Neuron (in vitro differentiated cells): ENCODE results near the gene MLKL.
"Not testable (repeated sequence)": the region's sequence is repeated elsewhere in the genome, so short reads cannot be mapped to it uniquely, and the experiment has no call there.

Source experiments
- H2AFZ ChIP-seq: one replicate; pipeline ENCODE4 v1.6.1; 2013; ENCODE audit warnings: low read depth, mild to moderate bottlenecking, inconsistent platforms, low read length, moderate library complexity
- H3K27me3 ChIP-seq: one replicate; pipeline ENCODE4 v1.6.1; 2013; ENCODE audit warnings: low read length; ENCODE audit not compliant: insufficient read depth
- H3K36me3 ChIP-seq: one replicate; pipeline ENCODE4 v1.6.1; 2013; ENCODE audit warnings: low read length; ENCODE audit not compliant: insufficient read depth
- H3K4me1 ChIP-seq: one replicate; pipeline ENCODE4 v1.6.1; 2013; ENCODE audit warnings: low read length; ENCODE audit not compliant: insufficient read depth
- H3K4me3 ChIP-seq: 2 replicates; pipeline ENCODE4 v1.5.1; 2013; ENCODE audit warnings: mild to moderate bottlenecking, low read length, moderate library complexity
- H3K9me3 ChIP-seq: one replicate; pipeline ENCODE4 v1.6.1; 2013; ENCODE audit warnings: low read length

MLKL gene

DNA sequence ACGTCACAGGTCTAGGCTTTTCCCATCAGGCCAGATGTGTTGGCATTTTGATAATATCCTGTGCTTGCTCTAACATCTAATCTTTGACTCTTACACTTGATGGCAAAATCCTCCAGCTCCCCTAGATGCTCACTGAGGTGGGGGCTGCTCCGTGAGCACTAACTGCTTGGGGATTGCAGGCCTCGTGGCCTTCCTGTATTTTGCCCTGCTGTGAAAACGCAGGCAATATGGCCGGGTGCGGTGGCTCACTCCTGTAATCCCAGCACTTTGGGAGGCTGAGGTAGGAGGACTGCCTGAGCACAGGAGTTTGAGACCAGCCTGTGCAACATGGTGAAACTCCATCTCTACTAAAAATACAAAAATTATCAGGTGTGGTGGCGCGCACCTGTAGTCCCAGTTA, 9.7 kb upstream of the MLKL start:
- H3K9me3 ChIP-seq = no peaks in the 10 kb centered on the region
- no peaks in the 10 kb centered on the region for H3K4me1 ChIP-seq
- H3K4me3 ChIP-seq = no peak overlapping the region
- no peaks in the 10 kb centered on the region for H3K36me3 ChIP-seq
- H2AFZ ChIP-seq = no peak overlapping the region
- H3K27me3 ChIP-seq = peaks cover 12% of the 10 kb centered on the region

DNA sequence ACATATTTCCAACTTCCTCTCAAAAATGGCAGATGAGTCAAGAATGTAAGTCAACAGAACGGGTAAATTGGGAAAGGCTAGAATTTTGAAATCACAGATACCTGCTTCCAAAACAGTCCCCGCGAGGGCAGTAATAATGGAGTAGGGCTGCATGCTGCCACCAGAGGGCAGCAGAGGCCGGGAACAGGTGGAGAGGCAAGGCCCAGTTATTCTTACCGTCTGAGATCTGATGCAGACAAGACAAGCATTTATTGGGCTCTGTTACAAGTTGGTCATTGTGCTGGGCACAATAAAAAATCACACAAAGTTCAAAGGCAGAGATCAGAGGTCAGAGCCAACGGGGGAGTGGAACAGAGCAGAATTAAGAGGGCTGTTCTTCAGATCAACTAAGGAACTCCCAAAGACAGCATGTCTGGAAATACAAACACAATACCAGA, 8.8 kb upstream of the MLKL start:
- Histone ChIP-seq H3K9me3 (no peaks in the 10 kb centered on the region), H3K36me3 (no peaks in the 10 kb centered on the region), H3K4me1 (no peaks in the 10 kb centered on the region), H3K27me3 (peaks cover 12% of the 10 kb centered on the region), H3K4me3 (no peak overlapping the region), H2AFZ (no peak overlapping the region)

DNA sequence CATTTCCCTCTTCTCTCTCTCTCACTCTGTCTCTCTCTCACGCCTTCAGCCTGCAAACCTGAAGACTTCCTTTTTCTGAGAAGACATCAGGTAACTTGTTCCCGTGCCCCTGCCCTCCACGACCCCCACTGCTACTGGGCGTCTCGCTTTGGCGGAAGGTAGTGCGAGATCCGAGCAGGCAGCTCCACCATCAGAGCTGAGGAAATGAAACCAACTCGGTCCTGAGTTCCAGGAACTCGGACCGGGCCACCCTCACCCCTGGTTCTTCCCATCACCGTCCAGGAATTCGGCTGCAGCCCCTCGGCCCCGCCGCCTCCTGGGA, 585 bp downstream of the MLKL start:
- Histone ChIP-seq H3K4me3 (no peak overlapping the region), H3K9me3 (no peaks in the 10 kb centered on the region), H2AFZ (peak overlapping the region; percentile 40), H3K36me3 (no peaks in the 10 kb centered on the region), H3K27me3 (peaks cover 14% of the 10 kb centered on the region), H3K4me1 (no peaks in the 10 kb centered on the region)

GRCh38 chr16:74699666-74700065, 996 bp downstream of the MLKL start:
- H3K4me3 ChIP-seq = no peak overlapping the region

DNA sequence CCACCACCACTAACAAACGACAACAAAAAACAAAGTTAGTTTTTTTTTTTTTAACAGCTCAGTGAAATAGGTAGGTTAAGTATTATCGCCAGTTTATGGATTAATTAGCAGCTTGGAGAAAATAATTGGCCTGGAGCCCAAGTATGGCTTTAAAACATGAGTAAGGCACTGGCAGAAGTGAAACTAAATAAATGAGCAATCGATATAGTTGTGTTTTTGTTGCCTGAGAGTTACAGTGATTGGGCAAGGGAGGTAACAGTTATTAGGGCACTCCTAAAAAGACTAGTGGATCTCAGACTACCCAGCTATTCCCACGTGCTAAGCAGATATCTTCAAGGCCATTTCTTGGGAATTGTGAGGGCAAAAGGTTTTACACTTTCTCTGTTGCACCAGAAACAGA, 2.4 kb downstream of the MLKL start:
- Histone ChIP-seq H3K27me3 (peaks cover 14% of the 10 kb centered on the region), H3K4me1 (no peaks in the 10 kb centered on the region), H3K9me3 (no peaks in the 10 kb centered on the region), H3K36me3 (no peaks in the 10 kb centered on the region), H3K4me3 (no peak overlapping the region), H2AFZ (no peak overlapping the region)

More at GRCh38 chr16:74699666-74700065, 996 bp downstream of the MLKL start:
- no peaks in the 10 kb centered on the region for H3K36me3 ChIP-seq
- H3K27me3 ChIP-seq = peaks cover 14% of the 10 kb centered on the region
- no peaks in the 10 kb centered on the region for H3K9me3 ChIP-seq
- no peak overlapping the region for H2AFZ ChIP-seq
- H3K4me1 ChIP-seq = no peaks in the 10 kb centered on the region

- Histone ChIP-seq H2AFZ (peak overlapping the region; percentile 78), H3K4me1 (no peaks in the 10 kb centered on the region), H3K9me3 (no peaks in the 10 kb centered on the region), H3K36me3 (no peaks in the 10 kb centered on the region), H3K27me3 (peaks cover 6% of the 10 kb centered on the region), H3K4me3 (peak overlapping the region; percentile 47)
Measured at GRCh38 chr16:74695450-74696422, 4.9 kb downstream of the MLKL start.

DNA sequence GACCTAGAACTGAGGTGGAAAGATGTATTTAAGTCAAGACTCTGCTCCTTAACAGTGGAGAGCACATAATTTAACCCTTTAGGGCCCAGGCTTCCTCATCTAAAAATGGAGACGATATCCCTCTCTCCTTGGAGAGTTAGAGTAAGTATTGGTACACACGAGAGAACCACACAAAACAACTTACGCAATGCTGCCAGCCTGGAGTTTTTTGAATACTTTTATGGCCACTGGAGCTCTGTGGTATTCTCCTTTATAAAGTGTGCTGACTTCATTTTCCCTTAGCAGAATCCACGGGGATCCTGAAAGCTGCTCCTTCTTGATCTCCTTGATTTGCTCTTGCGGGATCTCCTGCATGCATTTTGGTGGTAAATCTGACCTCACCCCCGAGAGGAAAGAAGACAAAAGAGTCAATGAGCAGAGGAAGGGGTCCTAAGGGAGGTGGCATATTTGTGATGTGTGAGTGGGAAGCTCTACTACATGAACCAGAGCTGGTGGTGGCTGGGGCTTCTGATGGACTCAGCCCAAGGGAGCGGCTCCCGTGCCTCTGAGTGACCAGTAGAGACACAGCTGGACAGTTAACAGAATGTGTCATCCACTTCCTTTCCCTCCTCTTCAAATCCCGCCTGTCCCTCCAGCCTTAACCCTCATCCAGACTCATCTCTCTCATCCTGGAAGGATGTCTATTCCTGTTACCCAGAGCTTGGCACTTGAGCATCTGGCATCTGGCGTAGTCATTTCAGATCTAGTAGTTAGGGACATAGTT, 9.4 kb downstream of the MLKL start:
- H2AFZ ChIP-seq = no peak overlapping the region

GRCh38 chr16:74682556-74682955, 18.1 kb downstream of the MLKL start:
- Histone ChIP-seq H3K9me3 (no peaks in the 10 kb centered on the region), H3K36me3 (no peaks in the 10 kb centered on the region), H3K27me3 (peaks cover 4% of the 10 kb centered on the region), H3K4me1 (no peaks in the 10 kb centered on the region), H3K4me3 (no peak overlapping the region), H2AFZ (no peak overlapping the region)

More for the DNA sequence above, 9.4 kb downstream of the MLKL start:
- Histone ChIP-seq H3K4me1 (no peaks in the 10 kb centered on the region), H3K9me3 (no peaks in the 10 kb centered on the region), H3K36me3 (no peaks in the 10 kb centered on the region), H3K4me3 (no peak overlapping the region), H3K27me3 (no peaks in the 10 kb centered on the region)

DNA sequence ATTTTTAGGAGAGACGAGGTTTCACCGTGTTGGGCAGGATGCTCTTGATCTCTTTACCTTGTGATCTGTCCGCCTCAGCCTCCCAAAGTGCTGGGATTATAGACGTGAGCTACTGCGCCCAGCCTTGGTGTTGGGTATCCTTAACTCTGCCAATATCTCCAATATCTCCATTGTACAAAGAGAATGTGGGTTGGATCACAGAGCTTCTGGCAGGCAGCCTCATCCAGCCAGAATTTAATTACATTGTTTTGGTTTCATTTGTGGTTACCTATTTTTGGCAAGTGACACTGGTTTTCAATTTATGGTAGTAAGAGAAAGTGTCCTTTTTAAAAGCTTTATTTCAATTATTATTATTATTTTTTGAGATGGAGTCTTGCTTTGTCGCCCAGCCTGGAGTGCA, 20.0 kb downstream of the MLKL start:
- Histone ChIP-seq H2AFZ (no peak overlapping the region), H3K27me3 (peaks cover 4% of the 10 kb centered on the region), H3K9me3 (no peaks in the 10 kb centered on the region), H3K4me3 (no peak overlapping the region), H3K36me3 (no peaks in the 10 kb centered on the region), H3K4me1 (no peaks in the 10 kb centered on the region)

DNA sequence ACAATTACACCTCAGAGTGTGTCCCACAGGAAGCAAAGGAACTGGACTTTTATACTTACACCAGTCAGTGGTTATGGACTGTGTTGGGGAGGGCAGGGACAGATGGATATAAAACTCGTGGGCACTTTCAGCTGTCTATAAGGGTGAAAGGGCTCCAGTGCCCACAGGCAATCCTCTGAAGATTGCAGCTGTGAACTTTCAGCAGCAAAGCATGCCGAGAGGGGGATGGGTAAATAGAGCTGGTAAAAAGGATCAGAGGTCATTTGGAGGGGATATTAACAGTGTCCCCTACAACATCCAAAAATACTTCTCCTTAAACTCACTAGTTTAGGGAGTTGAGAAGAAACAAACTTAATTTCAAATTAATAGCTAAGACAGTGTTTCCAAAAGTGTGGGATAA, 20.7 kb downstream of the MLKL start:
- no peaks in the 10 kb centered on the region for H3K36me3 ChIP-seq
- H2AFZ ChIP-seq = no peak overlapping the region
- H3K9me3 ChIP-seq = no peaks in the 10 kb centered on the region
- H3K27me3 ChIP-seq = peaks cover 10% of the 10 kb centered on the region
- H3K4me1 ChIP-seq = no peaks in the 10 kb centered on the region
- H3K4me3 ChIP-seq = no peak overlapping the region

- H3K36me3 ChIP-seq = no peaks in the 10 kb centered on the region
- no peaks in the 10 kb centered on the region for H3K4me1 ChIP-seq
- peaks cover 10% of the 10 kb centered on the region for H3K27me3 ChIP-seq
- no peaks in the 10 kb centered on the region for H3K9me3 ChIP-seq
- H2AFZ ChIP-seq = no peak overlapping the region
- no peak overlapping the region for H3K4me3 ChIP-seq
Measured at GRCh38 chr16:74677868-74678267, 22.8 kb downstream of the MLKL start.

- Histone ChIP-seq H3K27me3 (peaks cover 7% of the 10 kb centered on the region), H3K36me3 (no peaks in the 10 kb centered on the region), H3K4me3 (no peak overlapping the region), H3K9me3 (no peaks in the 10 kb centered on the region), H3K4me1 (no peaks in the 10 kb centered on the region), H2AFZ (no peak overlapping the region)
Measured at GRCh38 chr16:74673876-74674275, 26.8 kb downstream of the MLKL start.

DNA sequence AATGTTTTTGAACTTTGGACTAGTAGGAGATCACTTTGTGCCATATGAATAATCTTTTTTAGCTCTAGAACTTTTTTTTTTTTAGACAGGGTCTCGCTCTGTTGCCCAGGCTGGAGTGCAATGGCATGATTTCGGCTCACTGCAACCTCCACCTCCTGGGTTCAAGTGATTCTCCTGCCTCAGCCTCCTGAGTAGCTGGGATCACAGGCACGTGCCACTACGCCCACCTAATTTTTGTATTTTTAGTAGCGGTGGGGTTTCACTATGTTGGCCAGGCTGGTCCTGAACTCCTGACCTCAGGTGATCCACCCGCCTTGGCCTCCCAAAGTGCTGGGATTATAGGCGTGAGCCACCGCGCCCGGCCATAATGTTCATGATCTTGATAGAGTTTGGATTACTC, 31.8 kb downstream of the MLKL start:
- peaks cover 11% of the 10 kb centered on the region for H3K36me3 ChIP-seq
- H3K27me3 ChIP-seq, H3K4me1 ChIP-seq, H3K9me3 ChIP-seq, H3K4me3 ChIP-seq, H2AFZ ChIP-seq: not testable (repeated sequence)
